ENCODE data around the gene RCCD1.

GRCh38 chr15:90998737-90999136 is 44.1 kb downstream of the RCCD1 start:
- TF ChIP-seq CTCF (conservative IDR thresholded peaks at IDR 0.05) = no peak
- no peak for TF ChIP-seq EZH2 (IDR thresholded peaks at IDR 0.05; ENCODE audit: low read depth)

All from PC-9 (cell line).